Measurements from ENCODE around the gene LITAFD. TPM values are rescaled to one million over a fixed set of nuclear protein-coding genes. Genes with fewer than 3 reads are reported as not detected.

The LITAFD gene
- total RNA-seq, 1 experiment from 2014 or later: not detected

DNA sequence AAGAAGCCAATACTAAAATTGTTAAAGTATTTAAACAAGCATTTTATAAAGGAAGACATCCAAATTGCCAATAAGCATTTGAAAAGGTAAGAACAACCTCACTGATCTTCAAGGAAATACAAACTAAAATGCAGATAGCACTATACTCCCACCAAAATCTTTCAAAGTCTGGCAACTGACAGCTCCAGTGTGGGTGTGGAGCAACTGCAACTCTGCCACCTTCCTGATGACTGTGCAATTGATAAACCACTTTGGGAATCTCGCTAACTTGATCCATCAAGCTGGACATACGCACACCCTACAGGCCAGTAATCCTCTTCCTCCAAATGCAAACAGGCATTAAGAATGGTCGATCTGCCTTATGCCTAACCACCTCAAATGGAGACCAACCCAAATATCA is 31.9 kb downstream of the LITAFD start:
- H3K4me3 ChIP-seq (replicated peaks in 1 of 2; ENCODE audit: low read depth in 1 of 2, low read length in 2 of 2): no peak overlapping the region
- ATAC-seq (no peak), DNase-seq (ENCODE audit: low read depth, low spot score) (no peak)
- peaks cover 33 to 52% of the 10 kb centered on the region in 2 experiments; a peak in 3 of 4 replicates for H3K36me3 ChIP-seq (ENCODE audit: control insufficient read depth in 1 of 2, insufficient read depth in 2 of 2, low read length in 2 of 2)
- H3K27ac ChIP-seq (ENCODE audit: low read depth, low read length): no peak overlapping the region
- no TSS peak for BruUV-seq (replicated peaks)
- TF ChIP-seq, protein P1, sequence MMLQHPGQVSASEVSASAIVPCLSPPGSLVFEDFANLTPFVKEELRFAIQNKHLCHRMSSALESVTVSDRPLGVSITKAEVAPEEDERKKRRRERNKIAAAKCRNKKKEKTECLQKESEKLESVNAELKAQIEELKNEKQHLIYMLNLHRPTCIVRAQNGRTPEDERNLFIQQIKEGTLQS (IDR thresholded peaks at IDR 0.05): no peak
- TF ChIP-seq POLR2AphosphoS5 (IDR thresholded peaks at IDR 0.05; ENCODE audit: low read depth, low read length) (no peak), TCF7L2 (IDR thresholded peaks at IDR 0.05; ENCODE audit: borderline replicate concordance, extremely low read depth, insufficient read depth, insufficient read length) (no peak), YY1 (IDR thresholded peaks at IDR 0.05; ENCODE audit: extremely low read depth, insufficient replicate concordance, low read depth, low read length) (no peak), EGR1 (IDR thresholded peaks at IDR 0.05; ENCODE audit: low read depth) (no peak), SRF (IDR thresholded peaks at IDR 0.05; ENCODE audit: low read depth) (no peak), ZFX (IDR thresholded peaks at IDR 0.05) (no peak), SIN3A (IDR thresholded peaks at IDR 0.05; ENCODE audit: low read depth) (no peak), EZH2 (IDR thresholded peaks at IDR 0.05) (no peak), ZNF274 (IDR thresholded peaks at IDR 0.05; ENCODE audit: low read depth, low read length) (no peak), ZBTB33 (IDR thresholded peaks at IDR 0.05; ENCODE audit: extremely low read depth, insufficient replicate concordance, low read length) (no peak), SP1 (IDR thresholded peaks at IDR 0.05; ENCODE audit: low read depth) (no peak), POLR2A (IDR thresholded peaks at IDR 0.05; ENCODE audit: borderline replicate concordance, extremely low read depth, insufficient read depth, insufficient read length) (no peak), REST (IDR thresholded peaks at IDR 0.05; ENCODE audit: low read depth) (no peak), FOSL1 (IDR thresholded peaks at IDR 0.05; ENCODE audit: low read depth) (no peak), EZH2phosphoT487 (IDR thresholded peaks at IDR 0.05; ENCODE audit: borderline replicate concordance) (no peak), ELF1 (IDR thresholded peaks at IDR 0.05; ENCODE audit: borderline replicate concordance, low read depth) (no peak), MAX (IDR thresholded peaks at IDR 0.05) (no peak)
- H3K4me1 ChIP-seq (ENCODE audit: control insufficient read depth in 1 of 2, insufficient read depth in 2 of 2, low read length in 2 of 2): no peaks in the 10 kb centered on the region
- H3K9ac ChIP-seq (ENCODE audit: low read length): no peak overlapping the region
- ChIA-PET CTCF (interaction anchor here (1.6 to 1.8 kb wide), 2 partner anchors 34 to 95 kb away, joined by 3 to 5 read pairs; no protein-coding TSS in a partner anchor), RAD21 (ENCODE audit: low non-redundant PET in 1 of 2, low total read pairs in 2 of 2, uncharacterized antibody in 2 of 2, unreplicated experiment in 2 of 2) (no interaction called here), POLR2A (no interaction called here)
- H4K20me1 ChIP-seq (ENCODE audit: insufficient read depth): no peaks in the 10 kb centered on the region
- no peaks in the 10 kb centered on the region for H3K27me3 ChIP-seq (ENCODE audit: insufficient read depth, low read length)
- H2AFZ ChIP-seq (ENCODE audit: low read depth, low read length, poor library complexity, severe bottlenecking): no peak overlapping the region
- intact Hi-C loops (cut with micrococcal nuclease): no loop called here
- no peak overlapping the region for H3K4me2 ChIP-seq (ENCODE audit: low read length)
- H3K79me2 ChIP-seq (ENCODE audit: insufficient read depth, low read length): peaks cover 57% of the 10 kb centered on the region
- H3K9me3 ChIP-seq (ENCODE audit: control insufficient read depth in 1 of 2, insufficient read depth in 1 of 2, low read depth in 1 of 2, low read length in 2 of 2): no peaks in the 10 kb centered on the region
- no peaks in the 10 kb centered on the region for H3K9me2 ChIP-seq (ENCODE audit: insufficient read depth)
